K562 (cell line): ENCODE data around the gene ATP1A2. TPM values are rescaled to one million over a fixed set of nuclear protein-coding genes. Genes with fewer than 3 reads are reported as not detected.

Experiments
- IRF1 ChIP-seq: sonication (generic); formaldehyde crosslinking; IDR thresholded peaks from 2 replicates; pipeline ENCODE4 v1.8.0; 2022; ENCODE audit warnings: missing genetic modification reagents, mild to moderate bottlenecking, borderline replicate concordance
- LARP7 ChIP-seq: fragments of 450-650 bp; IDR thresholded peaks from 2 replicates; pipeline ENCODE4 v1.6.1; 2016
- MBD1 ChIP-seq: fragments of 250-450 bp; sonication (Bioruptor Pico); IDR thresholded peaks from 2 replicates; pipeline ENCODE4 v1.8.0; 2022; ENCODE audit warnings: inconsistent platforms
- RAD21 ChIP-seq, 2 experiments: fragments of 250-450 bp in 1 of 2; fragments of 450-650 bp in 1 of 2; sonication (Bioruptor Pico) in 1 of 2; formaldehyde crosslinking in 1 of 2; IDR thresholded peaks in 1 of 2; conservative IDR thresholded peaks in 1 of 2; 2 replicates each; pipeline versions ENCODE4 v1.4.0 to v1.8.0; 2020 to 2022; ENCODE audit warnings: mild to moderate bottlenecking in 2 of 2, moderate library complexity in 1 of 2
- RHOXF2B ChIP-seq: fragments of 250-450 bp; sonication (Bioruptor Pico); conservative IDR thresholded peaks from 2 replicates; pipeline ENCODE4 v1.5.1; 2021
- SMARCC2 ChIP-seq: fragments of 450-650 bp; IDR thresholded peaks from 2 replicates; pipeline ENCODE4 v1.6.1; 2017; ENCODE audit warnings: antibody characterized with exemption, moderate library complexity, mild to moderate bottlenecking, low read depth
- ZNF3 ChIP-seq: fragments of 250-450 bp; sonication (Bioruptor Pico); IDR thresholded peaks from 2 replicates; pipeline ENCODE4 v1.5.0; 2021; ENCODE audit warnings: mild to moderate bottlenecking, moderate library complexity
- ZNF436 ChIP-seq: fragments of 250-450, 450-650 bp; sonication (Bioruptor Pico); formaldehyde crosslinking; IDR thresholded peaks from 2 replicates; pipeline ENCODE4 v1.7.0; 2020; ENCODE audit warnings: mild to moderate bottlenecking
- ZSCAN32 ChIP-seq: fragments of 450-650 bp; formaldehyde crosslinking; IDR thresholded peaks from 2 replicates; pipeline ENCODE4 v1.4.0; 2020; ENCODE audit warnings: mild to moderate bottlenecking, moderate library complexity
- polyA plus RNA-seq, 8 experiments: library from polyadenylated mRNA; depleted of rRNA in 4 of 8; stranded (reverse) in 5 of 8; unstranded in 3 of 8; fragments of >200 nt; fragmentation: Nextera tagmentation in 2 of 8; fragmentation: Illumina TruSeq in 1 of 8; extraction: Ambion mirVana in 2 of 8; extraction: Trizol in 1 of 8; gene quantifications; 2 replicates each; pipeline versions ENCODE4 v1.2.1 to v1.2.3, GENCODE V29; 2011 to 2014; ENCODE audit warnings: inconsistent platforms in 1 of 8, missing spikeins in 1 of 8
- total RNA-seq, 7 experiments: library from RNA; depleted of rRNA in 6 of 7; stranded (reverse); fragments of >200 nt in 6 of 7; fragmentation: Illumina TruSeq in 2 of 7; extraction: Trizol in 2 of 7; gene quantifications; 2 replicates each; pipeline versions ENCODE4 v1.2.1 to v1.2.3, GENCODE V29; 2011 to 2021; ENCODE audit warnings: low replicate concordance in 1 of 7
- TF ChIP-seq, protein P1 (sequence below), 2 experiments: fragments of 450-650 bp; formaldehyde crosslinking in 1 of 2; IDR thresholded peaks; 2 replicates each; pipeline versions ENCODE4 v1.4.0 to v1.6.1; 2014 to 2020; ENCODE audit warnings: mild to moderate bottlenecking in 2 of 2, borderline replicate concordance in 1 of 2, low read depth in 1 of 2
- TF ChIP-seq, protein P2 (sequence below): sonication (generic); formaldehyde crosslinking; IDR thresholded peaks from 2 replicates; pipeline ENCODE4 v1.8.1; 2023; ENCODE audit warnings: mild to moderate bottlenecking, missing genetic modification reagents

ATP1A2 gene
- total and polyA plus RNA-seq, 9 of the 15 experiments (the other 6 are each of a cell fraction or from before 2014, with no cell fraction given) = 0.04 to 0.11 (median 0.09) TPM; not detected in 6

- TF ChIP-seq MBD1 (CRISPR knock-in tag) (no peak), RAD21 (CRISPR knock-in tag; conservative IDR thresholded peaks at IDR 0.05 in 1 of 2, IDR thresholded peaks at IDR 0.05 in 1 of 2) (peak in 1 of 2 experiments; percentile 39; a peak in 2 of 4 replicates), RHOXF2B (CRISPR knock-in tag) (no peak), LARP7 (no peak), IRF1 (no peak), ZSCAN32 (CRISPR knock-in tag) (no peak), ZNF3 (CRISPR knock-in tag) (no peak), ZNF436 (no peak), SMARCC2 (no peak)
- TF ChIP-seq, protein P1, sequence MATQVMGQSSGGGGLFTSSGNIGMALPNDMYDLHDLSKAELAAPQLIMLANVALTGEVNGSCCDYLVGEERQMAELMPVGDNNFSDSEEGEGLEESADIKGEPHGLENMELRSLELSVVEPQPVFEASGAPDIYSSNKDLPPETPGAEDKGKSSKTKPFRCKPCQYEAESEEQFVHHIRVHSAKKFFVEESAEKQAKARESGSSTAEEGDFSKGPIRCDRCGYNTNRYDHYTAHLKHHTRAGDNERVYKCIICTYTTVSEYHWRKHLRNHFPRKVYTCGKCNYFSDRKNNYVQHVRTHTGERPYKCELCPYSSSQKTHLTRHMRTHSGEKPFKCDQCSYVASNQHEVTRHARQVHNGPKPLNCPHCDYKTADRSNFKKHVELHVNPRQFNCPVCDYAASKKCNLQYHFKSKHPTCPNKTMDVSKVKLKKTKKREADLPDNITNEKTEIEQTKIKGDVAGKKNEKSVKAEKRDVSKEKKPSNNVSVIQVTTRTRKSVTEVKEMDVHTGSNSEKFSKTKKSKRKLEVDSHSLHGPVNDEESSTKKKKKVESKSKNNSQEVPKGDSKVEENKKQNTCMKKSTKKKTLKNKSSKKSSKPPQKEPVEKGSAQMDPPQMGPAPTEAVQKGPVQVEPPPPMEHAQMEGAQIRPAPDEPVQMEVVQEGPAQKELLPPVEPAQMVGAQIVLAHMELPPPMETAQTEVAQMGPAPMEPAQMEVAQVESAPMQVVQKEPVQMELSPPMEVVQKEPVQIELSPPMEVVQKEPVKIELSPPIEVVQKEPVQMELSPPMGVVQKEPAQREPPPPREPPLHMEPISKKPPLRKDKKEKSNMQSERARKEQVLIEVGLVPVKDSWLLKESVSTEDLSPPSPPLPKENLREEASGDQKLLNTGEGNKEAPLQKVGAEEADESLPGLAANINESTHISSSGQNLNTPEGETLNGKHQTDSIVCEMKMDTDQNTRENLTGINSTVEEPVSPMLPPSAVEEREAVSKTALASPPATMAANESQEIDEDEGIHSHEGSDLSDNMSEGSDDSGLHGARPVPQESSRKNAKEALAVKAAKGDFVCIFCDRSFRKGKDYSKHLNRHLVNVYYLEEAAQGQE (IDR thresholded peaks at IDR 0.05; ENCODE audit: borderline replicate concordance) = peak; percentile 13; the same call in 1 of the 2 replicates
- TF ChIP-seq, protein P1 (CRISPR knock-in tag; IDR thresholded peaks at IDR 0.05; ENCODE audit: low read depth) = no peak
- TF ChIP-seq, protein P2, sequence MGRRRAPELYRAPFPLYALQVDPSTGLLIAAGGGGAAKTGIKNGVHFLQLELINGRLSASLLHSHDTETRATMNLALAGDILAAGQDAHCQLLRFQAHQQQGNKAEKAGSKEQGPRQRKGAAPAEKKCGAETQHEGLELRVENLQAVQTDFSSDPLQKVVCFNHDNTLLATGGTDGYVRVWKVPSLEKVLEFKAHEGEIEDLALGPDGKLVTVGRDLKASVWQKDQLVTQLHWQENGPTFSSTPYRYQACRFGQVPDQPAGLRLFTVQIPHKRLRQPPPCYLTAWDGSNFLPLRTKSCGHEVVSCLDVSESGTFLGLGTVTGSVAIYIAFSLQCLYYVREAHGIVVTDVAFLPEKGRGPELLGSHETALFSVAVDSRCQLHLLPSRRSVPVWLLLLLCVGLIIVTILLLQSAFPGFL (CRISPR knock-in tag) = no peak
These were observed 31.4 kb upstream of the ATP1A2 start (continued) for GRCh38 chr1:160083968-160084770.
